Measurements from ENCODE around the gene ALX1.

GRCh38 chr12:85281636-85282312, 1.8 kb downstream of the ALX1 start:
- TF ChIP-seq CTCF (IDR thresholded peaks at IDR 0.05; ENCODE audit: poor library complexity), result no peak
- TF ChIP-seq EZH2 (IDR thresholded peaks at IDR 0.05; ENCODE audit: borderline replicate concordance), result no peak
- no peak for TF ChIP-seq EZH2phosphoT487 (IDR thresholded peaks at IDR 0.05; ENCODE audit: low read depth, severe bottlenecking, unreplicated experiment)
